K562 (cell line): ENCODE measurements around the gene FGF12. TPM values are rescaled to one million over a fixed set of nuclear protein-coding genes. Genes with fewer than 3 reads are reported as not detected.

Source experiments
- ATAC-seq: fragments of 200-7000 bp; cut with Tn5 transposase; 3 replicates; pipeline ENCODE4 v1.9.1; 2020; ENCODE audit warnings: moderate library complexity
- BruUV-seq: library from RNA; stranded (reverse); fragments of 400-500 nt; replicated peaks from 2 replicates; lab custom pipeline; 2021; lab: Mats Ljungman, UMichigan
- CTCF ChIA-PET: fragments of 300-600 bp; formaldehyde crosslinking; extraction: SDS; loops from one replicate; lab custom pipeline; 2021; ENCODE audit warnings: low intra/inter-chr PET ratio; lab: Yijun Ruan, JAX
- POLR2A ChIA-PET: fragments of 300-600, 350-650 bp; sonication (Branson Sonifier 250); formaldehyde crosslinking; extraction: SDS; loops from one replicate; lab custom pipeline; 2021; ENCODE audit warnings: antibody characterized with exemption, inconsistent platforms; lab: Yijun Ruan, JAX
- DNase-seq, 4 experiments: peaks; one replicate each; pipeline versions ENCODE4 v3.0.0 to v3.0.0-alpha.2; 2011 to 2018; ENCODE audit warnings: low spot score in 3 of 4, mixed read lengths in 3 of 4; ENCODE audit errors: extremely low read depth in 1 of 4
- FAIRE-seq: peaks from 2 replicates; lab custom pipeline; 2011; peaks lifted over from hg19 to GRCh38; lab: Jason Lieb, UNC
- H2AFZ ChIP-seq: 2 replicates; pipeline ENCODE4 v1.6.0; 2011; ENCODE audit warnings: low read depth, low read length, control low read depth, inconsistent platforms
- H3K27ac ChIP-seq: fragments of 200-600 bp; 3 replicates; pipeline ENCODE4 v1.8.0; 2011; ENCODE audit warnings: low read depth, mild to moderate bottlenecking, control low read depth, inconsistent platforms, low read length, moderate library complexity, mixed read lengths; ENCODE audit errors: extremely low read depth
- H3K27me3 ChIP-seq, 2 experiments: fragments of 300-600 bp in 1 of 2; 2 replicates in 1 of 2; 3 replicates in 1 of 2; pipeline versions ENCODE4 v1.6.0 to v1.8.0; 2011; ENCODE audit warnings: inconsistent platforms in 2 of 2, low read length in 2 of 2, mild to moderate bottlenecking in 1 of 2, mixed read lengths in 1 of 2, moderate library complexity in 1 of 2; ENCODE audit not compliant: control insufficient read depth in 2 of 2, insufficient read depth in 2 of 2
- H3K36me3 ChIP-seq: fragments of 300-600 bp; 3 replicates; pipeline ENCODE4 v1.8.0; 2011; ENCODE audit warnings: mild to moderate bottlenecking, low read length, inconsistent platforms; ENCODE audit not compliant: control insufficient read depth, insufficient read depth
- H3K4me1 ChIP-seq, 2 experiments: fragments of 200-600 bp in 1 of 2; replicated peaks in 1 of 2; 2 replicates in 1 of 2; 3 replicates in 1 of 2; pipeline versions ENCODE4 v1.5.1 to v1.8.0; 2011; ENCODE audit warnings: inconsistent platforms in 2 of 2, low read length in 2 of 2, mild to moderate bottlenecking in 1 of 2, mixed read lengths in 1 of 2, moderate library complexity in 1 of 2; ENCODE audit not compliant: control insufficient read depth in 2 of 2, insufficient read depth in 2 of 2
- H3K4me2 ChIP-seq: 2 replicates; pipeline ENCODE4 v1.6.1; 2011; ENCODE audit warnings: low read length, control low read depth, inconsistent platforms, mixed read lengths; ENCODE audit not compliant: insufficient read depth
- H3K4me3 ChIP-seq: fragments of 200-600 bp; sonication (generic), shearing (Covaris generic); 2 replicates; pipeline ENCODE4 v1.5.1; 2016; ENCODE audit warnings: control low read depth, inconsistent platforms
- H3K79me2 ChIP-seq: fragments of 200-600 bp; 3 replicates; pipeline ENCODE4 v1.8.0; 2011; ENCODE audit warnings: low read length, inconsistent platforms; ENCODE audit not compliant: control insufficient read depth, insufficient read depth
- H3K9ac ChIP-seq, 2 experiments: 2 replicates each; pipeline versions ENCODE4 v1.6.0 to v1.6.1; 2011; ENCODE audit warnings: low read depth in 2 of 2, low read length in 2 of 2, control low read depth in 1 of 2, inconsistent platforms in 1 of 2, mild to moderate bottlenecking in 1 of 2, mixed read lengths in 1 of 2; ENCODE audit not compliant: insufficient read depth in 1 of 2
- H3K9me1 ChIP-seq: one replicate; pipeline ENCODE4 v1.6.0; 2011; ENCODE audit warnings: inconsistent platforms, mild to moderate bottlenecking, low read length, moderate library complexity; ENCODE audit not compliant: control insufficient read depth, insufficient read depth
- H3K9me3 ChIP-seq: replicated peaks from 2 replicates; pipeline ENCODE4 v1.5.1; 2011; ENCODE audit warnings: low read depth, low read length, inconsistent platforms; ENCODE audit not compliant: control insufficient read depth, insufficient read depth
- H4K20me1 ChIP-seq: replicated peaks from 2 replicates; pipeline ENCODE4 v1.6.1; 2011; ENCODE audit warnings: low read length, inconsistent platforms, mixed read lengths; ENCODE audit not compliant: control insufficient read depth, insufficient read depth
- CCAR2 ChIP-seq: fragments of 200-400 bp; formaldehyde crosslinking; IDR thresholded peaks from 2 replicates; pipeline ENCODE4 v1.6.1; 2017; ENCODE audit warnings: mild to moderate bottlenecking, low read depth, low read length
- ELK1 ChIP-seq: sonication (generic); formaldehyde crosslinking; IDR thresholded peaks from 2 replicates; pipeline ENCODE4 v1.8.1; 2022; ENCODE audit warnings: missing genetic modification reagents
- KDM5B ChIP-seq: fragments of 200-600 bp; sonication (generic); IDR thresholded peaks from 2 replicates; pipeline ENCODE4 v1.6.1; 2012; ENCODE audit warnings: low read depth, mild to moderate bottlenecking, moderate library complexity, low read length, control low read depth, inconsistent platforms; ENCODE audit not compliant: insufficient replicate concordance
- MCM5 ChIP-seq: fragments of 450-650 bp; IDR thresholded peaks from 2 replicates; pipeline ENCODE4 v1.6.1; 2016; ENCODE audit warnings: low read depth
- MITF ChIP-seq: IDR thresholded peaks from 2 replicates; pipeline ENCODE4 v1.6.1; 2014; ENCODE audit warnings: antibody characterized with exemption
- NCOA6 ChIP-seq: fragments of 450-650 bp; IDR thresholded peaks from 2 replicates; pipeline ENCODE4 v1.6.1; 2017; ENCODE audit warnings: mild to moderate bottlenecking
- NFYB ChIP-seq: IDR thresholded peaks from 2 replicates; pipeline ENCODE4 v1.6.1; 2011; ENCODE audit warnings: mild to moderate bottlenecking, moderate library complexity; ENCODE audit not compliant: insufficient read length; ENCODE audit errors: extremely low read depth
- PPARD ChIP-seq: fragments of 250-450 bp; sonication (Bioruptor Pico); IDR thresholded peaks from 2 replicates; pipeline ENCODE4 v1.8.0; 2022; ENCODE audit warnings: inconsistent platforms, mild to moderate bottlenecking, moderate library complexity
- SMAD2 ChIP-seq: fragments of 150-350 bp; IDR thresholded peaks from 2 replicates; pipeline ENCODE4 v1.6.1; 2014; ENCODE audit warnings: low read depth, mild to moderate bottlenecking, low read length
- USF2 ChIP-seq: sonication (generic); formaldehyde crosslinking; IDR thresholded peaks from 2 replicates; pipeline ENCODE4 v1.5.0; 2020; ENCODE audit warnings: missing genetic modification reagents
- ZC3H4 ChIP-seq: sonication (generic); formaldehyde crosslinking; IDR thresholded peaks from 2 replicates; pipeline ENCODE4 v1.9.0; 2021; ENCODE audit warnings: missing genetic modification reagents, borderline replicate concordance
- ZNF12 ChIP-seq: sonication (generic); formaldehyde crosslinking; IDR thresholded peaks from 2 replicates; pipeline ENCODE4 v1.4.0; 2020; ENCODE audit warnings: mild to moderate bottlenecking, missing genetic modification reagents
- ZNF695 ChIP-seq: fragments of 450-650 bp; formaldehyde crosslinking; IDR thresholded peaks from 2 replicates; pipeline ENCODE4 v1.4.0; 2020; ENCODE audit warnings: mild to moderate bottlenecking, moderate library complexity
- in situ Hi-C: fragments of 300-500 bp; cut with MboI; formaldehyde crosslinking; loops from 4 replicates; pipeline ENCODE4 v1.15.0; 2018; ENCODE audit warnings: inconsistent platforms, mixed read lengths
- intact Hi-C: fragments of 100-400 bp; cut with micrococcal nuclease; formaldehyde crosslinking; loops from 2 replicates; pipeline ENCODE4 v1.14.2; 2022
- polyA plus RNA-seq, 8 experiments: library from polyadenylated mRNA; depleted of rRNA in 4 of 8; stranded (reverse) in 5 of 8; unstranded in 3 of 8; fragments of >200 nt; fragmentation: Nextera tagmentation in 2 of 8; fragmentation: Illumina TruSeq in 1 of 8; extraction: Ambion mirVana in 2 of 8; extraction: Trizol in 1 of 8; gene quantifications; 2 replicates each; pipeline versions ENCODE4 v1.2.1 to v1.2.3, GENCODE V29; 2011 to 2014; ENCODE audit warnings: inconsistent platforms in 1 of 8, missing spikeins in 1 of 8
- total RNA-seq, 7 experiments: library from RNA; depleted of rRNA in 6 of 7; stranded (reverse); fragments of >200 nt in 6 of 7; fragmentation: Illumina TruSeq in 2 of 7; extraction: Trizol in 2 of 7; gene quantifications; 2 replicates each; pipeline versions ENCODE4 v1.2.1 to v1.2.3, GENCODE V29; 2011 to 2021; ENCODE audit warnings: low replicate concordance in 1 of 7
- TF ChIP-seq, protein P1 (sequence below), 2 experiments: fragments of 450-650 bp in 1 of 2; sonication (generic) in 1 of 2; formaldehyde crosslinking; conservative IDR thresholded peaks; 2 replicates each; pipeline versions ENCODE4 v1.4.0 to v1.8.1; 2020 to 2022; ENCODE audit warnings: mild to moderate bottlenecking in 1 of 2, missing genetic modification reagents in 1 of 2

Gene FGF12
- total and polyA plus RNA-seq, 9 of the 15 experiments (the other 6 are each of a cell fraction or from before 2014, with no cell fraction given): not detected

DNA sequence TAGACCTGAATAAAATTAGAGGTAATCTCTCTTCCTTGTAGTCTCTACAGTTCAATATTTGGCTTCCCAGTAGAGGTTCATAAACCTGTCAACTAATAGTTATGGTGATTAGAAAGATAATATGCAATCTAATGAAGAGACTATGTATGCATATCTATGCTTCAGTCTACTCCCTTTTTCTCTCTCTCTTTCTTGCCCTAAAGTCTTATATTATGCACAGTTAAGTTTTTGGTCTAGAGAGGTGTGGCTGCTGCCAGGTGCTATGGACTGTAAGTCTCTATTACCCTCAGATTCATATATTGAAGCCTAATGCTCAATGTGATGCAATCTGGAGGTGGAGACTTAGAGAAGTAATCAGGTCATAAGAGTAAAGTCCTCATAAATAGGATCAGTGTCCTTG, 413.7 kb downstream of the FGF12 start:
- H3K4me2 ChIP-seq: no peak overlapping the region
- H3K9ac ChIP-seq: no peak overlapping the region
- H3K9me3 ChIP-seq: no peaks in the 10 kb centered on the region
- in situ Hi-C loops (no loop called here), intact Hi-C loops (no loop called here)
- no peaks in the 10 kb centered on the region for H3K4me1 ChIP-seq
- H3K27ac ChIP-seq: no peak overlapping the region
- no TSS peak for BruUV-seq
- ATAC-seq (no peak), DNase-seq (no peak), FAIRE-seq (no peak)
- no peaks in the 10 kb centered on the region for H3K9me1 ChIP-seq
- no peaks in the 10 kb centered on the region for H4K20me1 ChIP-seq
- no peak for TF ChIP-seq MCM5
- TF ChIP-seq ZNF12 (CRISPR knock-in tag): no peak
- TF ChIP-seq ELK1: no peak
- TF ChIP-seq SMAD2: no peak
- no peak for TF ChIP-seq KDM5B
- TF ChIP-seq, protein P1, sequence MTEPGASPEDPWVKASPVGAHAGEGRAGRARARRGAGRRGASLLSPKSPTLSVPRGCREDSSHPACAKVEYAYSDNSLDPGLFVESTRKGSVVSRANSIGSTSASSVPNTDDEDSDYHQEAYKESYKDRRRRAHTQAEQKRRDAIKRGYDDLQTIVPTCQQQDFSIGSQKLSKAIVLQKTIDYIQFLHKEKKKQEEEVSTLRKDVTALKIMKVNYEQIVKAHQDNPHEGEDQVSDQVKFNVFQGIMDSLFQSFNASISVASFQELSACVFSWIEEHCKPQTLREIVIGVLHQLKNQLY (CRISPR knock-in tag; conservative IDR thresholded peaks at IDR 0.05): no peak
- TF ChIP-seq USF2 (CRISPR knock-in tag): no peak
- TF ChIP-seq NCOA6: no peak
- TF ChIP-seq CCAR2: no peak
- no peak for TF ChIP-seq NFYB
- TF ChIP-seq ZC3H4 (CRISPR knock-in tag): no peak
- TF ChIP-seq PPARD (CRISPR knock-in tag): no peak
- no peak for TF ChIP-seq MITF
- TF ChIP-seq ZNF695 (CRISPR knock-in tag): no peak
- no peak overlapping the region for H3K4me3 ChIP-seq
- no peaks in the 10 kb centered on the region for H3K27me3 ChIP-seq
- H3K79me2 ChIP-seq: no peaks in the 10 kb centered on the region
- ChIA-PET POLR2A (no interaction called here), CTCF (no interaction called here)
- H2AFZ ChIP-seq: no peak overlapping the region
- no peaks in the 10 kb centered on the region for H3K36me3 ChIP-seq
